ENCODE data around the gene LRRC27. TPM values are rescaled to one million over a fixed set of nuclear protein-coding genes. Genes with fewer than 3 reads are reported as not detected.

Gene LRRC27
- total and polyA plus RNA-seq, 7 experiments from 2014 or later, result 1.8 to 10.8 (median 6.0) TPM

DNA sequence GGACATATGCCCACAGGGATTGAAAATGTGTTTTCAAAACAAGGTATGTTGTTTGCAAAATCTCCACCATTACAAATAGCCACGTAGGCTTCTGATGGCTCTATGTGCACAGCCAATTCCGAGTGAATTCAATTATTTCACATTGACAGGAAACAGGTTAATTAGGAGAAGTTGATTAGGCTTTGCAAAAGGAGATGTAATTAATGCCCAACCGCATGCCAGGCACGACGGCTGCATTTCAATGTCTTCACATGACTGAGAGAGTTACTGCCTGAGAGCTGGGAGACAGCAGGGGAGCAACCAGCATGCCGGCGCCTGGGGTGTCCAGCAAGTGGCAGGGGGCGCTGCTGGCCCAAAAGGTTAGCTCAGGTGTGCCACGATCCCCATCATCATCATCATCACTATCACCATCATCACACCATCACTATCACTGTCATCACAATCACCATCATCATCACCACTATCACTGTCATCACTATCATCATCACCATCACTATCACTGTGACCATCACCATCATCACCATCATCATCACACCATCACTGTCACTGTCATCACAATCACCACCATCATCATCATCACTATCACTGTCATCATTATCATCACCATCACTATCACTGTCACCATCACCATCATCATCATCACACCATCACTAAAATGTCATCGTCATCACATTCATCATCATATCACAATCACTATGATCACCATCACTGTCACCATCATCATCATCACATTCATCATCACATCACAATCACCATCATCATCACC is 95.2 kb downstream of the LRRC27 start:
- DNase-seq (no peak), ATAC-seq (no peak)
- intact Hi-C loops (cut with micrococcal nuclease), result no loop called here
- no peaks in the 10 kb centered on the region for H3K9me3 ChIP-seq (ENCODE audit: control insufficient read depth in 2 of 3, low read length in 3 of 3)
- no peaks in the 10 kb centered on the region for H3K36me3 ChIP-seq (ENCODE audit: control insufficient read depth in 2 of 3, insufficient read depth in 3 of 3, low read length in 3 of 3)
- peaks cover 0 to 1% (median 0%) of the 10 kb centered on the region in 5 donors for H3K27me3 Mint-ChIP-seq
- H3K4me1 ChIP-seq (ENCODE audit: control insufficient read depth in 2 of 2, insufficient read depth in 2 of 2, low read length in 2 of 2), result peaks cover 0 to 13% of the 10 kb centered on the region in 2 donors
- H3K36me3 Mint-ChIP-seq, result no peaks in the 10 kb centered on the region
- no peak overlapping the region for H3K27ac ChIP-seq (ENCODE audit: low read depth, low read length)
- no peak overlapping the region for H3K4me3 ChIP-seq (ENCODE audit: low read length)
- H3K27ac Mint-ChIP-seq, result no peak overlapping the region
- CTCF ChIA-PET, result no interaction called here
- H3K4me1 Mint-ChIP-seq, result peaks cover 7 to 29% (median 17%) of the 10 kb centered on the region in 7 donors
- H3K4me3 Mint-ChIP-seq, result no peak overlapping the region
- H3K9me3 Mint-ChIP-seq, result peaks cover 0 to 2% (median 0%) of the 10 kb centered on the region in 11 donors
- no peaks in the 10 kb centered on the region for H3K27me3 ChIP-seq (ENCODE audit: control insufficient read depth in 2 of 2, insufficient read depth in 2 of 2, low read length in 2 of 2)
- POLR2A ChIA-PET, result no interaction called here

DNA sequence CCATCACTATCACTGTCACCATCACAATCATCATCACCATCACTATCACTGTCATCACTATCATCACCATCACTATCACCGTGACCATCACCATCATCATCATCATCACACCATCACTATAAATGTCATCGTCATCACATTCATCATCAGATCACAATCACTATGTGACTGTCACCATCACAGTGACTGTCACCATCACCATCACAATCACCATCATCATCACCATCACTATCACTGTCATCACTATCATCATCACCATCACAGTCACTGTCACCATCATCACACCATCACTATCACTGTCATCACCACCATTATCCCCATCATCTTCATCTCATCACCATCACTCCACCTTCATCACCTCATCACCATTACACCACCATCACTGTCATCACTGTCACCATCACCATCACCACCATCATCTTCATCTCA is 96.0 kb downstream of the LRRC27 start:
- CTCF ChIA-PET, result no interaction called here
- H3K27ac ChIP-seq (ENCODE audit: low read depth, low read length), result no peak overlapping the region
- intact Hi-C loops (cut with micrococcal nuclease), result no loop called here
- H3K36me3 ChIP-seq (ENCODE audit: control insufficient read depth in 2 of 3, insufficient read depth in 3 of 3, low read length in 3 of 3), result no peaks in the 10 kb centered on the region
- peak; percentile 26 for ATAC-seq
- H3K36me3 Mint-ChIP-seq, result no peaks in the 10 kb centered on the region
- POLR2A ChIA-PET, result no interaction called here
- H3K27ac Mint-ChIP-seq, result no peak overlapping the region
- H3K4me3 ChIP-seq (ENCODE audit: low read length), result no peak overlapping the region
- H3K4me3 Mint-ChIP-seq, result no peak overlapping the region
- H3K27me3 Mint-ChIP-seq, result peaks cover 0 to under 1% (median 0%) of the 10 kb centered on the region in 5 donors
- no peaks in the 10 kb centered on the region for H3K9me3 ChIP-seq (ENCODE audit: control insufficient read depth in 2 of 3, low read length in 3 of 3)
- no peaks in the 10 kb centered on the region for H3K27me3 ChIP-seq (ENCODE audit: control insufficient read depth in 2 of 2, insufficient read depth in 2 of 2, low read length in 2 of 2)
- DNase-seq, result no peak
- peaks cover 0 to 5% of the 10 kb centered on the region in 2 donors for H3K4me1 ChIP-seq (ENCODE audit: control insufficient read depth in 2 of 2, insufficient read depth in 2 of 2, low read length in 2 of 2)
- H3K4me1 Mint-ChIP-seq, result peaks cover 7 to 23% (median 11%) of the 10 kb centered on the region in 7 donors
- peaks cover 0 to 2% (median 0%) of the 10 kb centered on the region in 11 donors for H3K9me3 Mint-ChIP-seq

- no peak overlapping the region for H3K4me3 Mint-ChIP-seq
- ChIA-PET POLR2A (no interaction called here), CTCF (no interaction called here)
- no peaks in the 10 kb centered on the region for H3K27me3 Mint-ChIP-seq
- H3K4me1 Mint-ChIP-seq, result peaks cover 4 to 17% (median 7%) of the 10 kb centered on the region in 7 donors
- no peak overlapping the region for H3K27ac Mint-ChIP-seq
- intact Hi-C loops (cut with micrococcal nuclease), result no loop called here
- DNase-seq (no peak), ATAC-seq (no peak)
- peaks cover 0 to 2% (median 0%) of the 10 kb centered on the region in 11 donors for H3K9me3 Mint-ChIP-seq
- no peaks in the 10 kb centered on the region for H3K36me3 ChIP-seq (ENCODE audit: control insufficient read depth in 2 of 3, insufficient read depth in 3 of 3, low read length in 3 of 3)
- H3K4me1 ChIP-seq (ENCODE audit: control insufficient read depth in 2 of 2, insufficient read depth in 2 of 2, low read length in 2 of 2), result no peaks in the 10 kb centered on the region
- H3K36me3 Mint-ChIP-seq, result no peaks in the 10 kb centered on the region
- H3K9me3 ChIP-seq (ENCODE audit: control insufficient read depth in 2 of 3, low read length in 3 of 3), result no peaks in the 10 kb centered on the region
- H3K4me3 ChIP-seq (ENCODE audit: low read length), result no peak overlapping the region
- no peaks in the 10 kb centered on the region for H3K27me3 ChIP-seq (ENCODE audit: control insufficient read depth in 2 of 2, insufficient read depth in 2 of 2, low read length in 2 of 2)
- H3K27ac ChIP-seq (ENCODE audit: low read depth, low read length), result no peak overlapping the region
Measured at GRCh38 chr10:132428486-132428995, 96.5 kb downstream of the LRRC27 start.

Other genes with a start within 250 kb of the LRRC27 start
- gene DPYSL4, start 145.2 kb upstream of the LRRC27 start, total RNA-seq, result 10 to 100 TPM in 2 of 5 experiments, 1 to 10 TPM in 2, under 1 TPM in 1; 0.66 to 60.0 (median 9.4) TPM
- gene DPYSL4, start 145.2 kb upstream of the LRRC27 start, polyA plus RNA-seq, result 10 to 100 TPM in 1 of 2 donors, under 1 TPM in 1; 0.35 to 18.2 TPM
- 10 to 100 TPM in 4 of 5 experiments, 1 to 10 TPM in 1; 8.7 to 19.4 (median 12.0) TPM for gene STK32C, start 24.2 kb upstream of the LRRC27 start, total RNA-seq
- 1 to 10 TPM; 4.6 to 7.2 TPM for gene STK32C, start 24.2 kb upstream of the LRRC27 start, polyA plus RNA-seq
- 10 to 100 TPM in 4 of 5 experiments, 1 to 10 TPM in 1; 9.1 to 22.2 (median 12.1) TPM for gene PWWP2B, start 65.0 kb downstream of the LRRC27 start, total RNA-seq
- 1 to 10 TPM; 1.5 to 3.6 TPM for gene PWWP2B, start 65.0 kb downstream of the LRRC27 start, polyA plus RNA-seq
- 10 to 100 TPM; 15.5 to 30.7 (median 28.7) TPM for gene INPP5A, start 205.6 kb downstream of the LRRC27 start, total RNA-seq
- 1 to 10 TPM in 1 of 2 donors, under 1 TPM in 1; 0.97 to 2.0 TPM for gene INPP5A, start 205.6 kb downstream of the LRRC27 start, polyA plus RNA-seq